Measurements from ENCODE around the gene ITCH. TPM values are rescaled to one million over a fixed set of nuclear protein-coding genes. Genes with fewer than 3 reads are reported as not detected.

ITCH gene
- total RNA-seq, 2 donors from 2014 or later: 45.4 to 89.2 TPM

GRCh38 chr20:34535301-34535840, 172.3 kb downstream of the ITCH start:
- H3K9me3 ChIP-seq: no peaks in the 10 kb centered on the region
- intact Hi-C loops (cut with DNase I): no loop called here
- TF ChIP-seq CTCF (IDR thresholded peaks at IDR 0.05) (no peak), POLR2AphosphoS5 (IDR thresholded peaks at IDR 0.05) (no peak), POLR2A (IDR thresholded peaks at IDR 0.05) (no peak)
- no peak overlapping the region for H3K4me3 ChIP-seq
- DNase-seq (ENCODE audit: low spot score): no peak
- no peak overlapping the region for H3K27ac ChIP-seq
- peaks cover 15 to 17% of the 10 kb centered on the region in 2 donors for H3K36me3 ChIP-seq
- H3K4me1 ChIP-seq (replicated peaks): peaks cover 9% of the 10 kb centered on the region
- no peaks in the 10 kb centered on the region for H3K27me3 ChIP-seq (replicated peaks; ENCODE audit: insufficient read depth)
- 91% methylated on average over 15 of the region's 15 CpGs for WGBS

GRCh38 chr20:34535857-34536256, 172.8 kb downstream of the ITCH start:
- Histone ChIP-seq H3K27ac (no peak overlapping the region), H3K27me3 (replicated peaks; ENCODE audit: insufficient read depth) (no peaks in the 10 kb centered on the region), H3K9me3 (no peaks in the 10 kb centered on the region), H3K36me3 (peaks cover 15 to 17% of the 10 kb centered on the region in 2 donors), H3K4me3 (no peak overlapping the region), H3K4me1 (replicated peaks) (peaks cover 9% of the 10 kb centered on the region)
- TF ChIP-seq CTCF (IDR thresholded peaks at IDR 0.05) (no peak), POLR2A (IDR thresholded peaks at IDR 0.05) (no peak), POLR2AphosphoS5 (IDR thresholded peaks at IDR 0.05) (no peak)
- intact Hi-C loops (cut with DNase I): no loop called here
- WGBS: 98% methylated on average over 2 of the region's 2 CpGs
- DNase-seq (ENCODE audit: low spot score): no peak

- H3K36me3 ChIP-seq: peaks cover 15 to 25% of the 10 kb centered on the region in 2 donors
- H3K9me3 ChIP-seq: no peaks in the 10 kb centered on the region
- no peak for DNase-seq (ENCODE audit: low spot score)
- TF ChIP-seq CTCF (IDR thresholded peaks at IDR 0.05) (peak in 2 of 4 experiments; percentile 29 to 35), POLR2A (IDR thresholded peaks at IDR 0.05) (no peak), POLR2AphosphoS5 (IDR thresholded peaks at IDR 0.05) (no peak)
- peaks cover 9% of the 10 kb centered on the region for H3K4me1 ChIP-seq (replicated peaks)
- H3K27ac ChIP-seq: no peak overlapping the region
- 66% methylated on average over 10 of the region's 10 CpGs for WGBS
- intact Hi-C loops (cut with DNase I): no loop called here
- no peaks in the 10 kb centered on the region for H3K27me3 ChIP-seq (replicated peaks; ENCODE audit: insufficient read depth)
- H3K4me3 ChIP-seq: no peak overlapping the region
Observed at GRCh38 chr20:34536798-34537394, 173.8 kb downstream of the ITCH start.

GRCh38 chr20:34537651-34538050, 174.6 kb downstream of the ITCH start:
- Histone ChIP-seq H3K27ac (no peak overlapping the region), H3K4me1 (replicated peaks) (peaks cover 7% of the 10 kb centered on the region), H3K4me3 (no peak overlapping the region), H3K27me3 (replicated peaks; ENCODE audit: insufficient read depth) (no peaks in the 10 kb centered on the region), H3K9me3 (no peaks in the 10 kb centered on the region), H3K36me3 (peaks cover 15 to 25% of the 10 kb centered on the region in 2 donors)
- 92% methylated on average over 8 of the region's 8 CpGs for WGBS
- TF ChIP-seq POLR2A (IDR thresholded peaks at IDR 0.05) (no peak), CTCF (IDR thresholded peaks at IDR 0.05) (no peak), POLR2AphosphoS5 (IDR thresholded peaks at IDR 0.05) (no peak)
- no peak for DNase-seq (ENCODE audit: low spot score)
- intact Hi-C loops (cut with DNase I): no loop called here

- 51% methylated on average over 5 of the region's 5 CpGs for WGBS
- DNase-seq (ENCODE audit: low spot score): no peak
- no peaks in the 10 kb centered on the region for H3K27me3 ChIP-seq (replicated peaks; ENCODE audit: insufficient read depth)
- no peak for TF ChIP-seq POLR2A (IDR thresholded peaks at IDR 0.05)
- TF ChIP-seq POLR2AphosphoS5 (IDR thresholded peaks at IDR 0.05): peak; percentile 5
- TF ChIP-seq CTCF (IDR thresholded peaks at IDR 0.05): peak in 3 of 4 experiments; percentile 57 to 62 (median 59)
- no peak overlapping the region for H3K27ac ChIP-seq
- intact Hi-C loops (cut with DNase I): no loop called here
- peaks cover 15 to 25% of the 10 kb centered on the region in 2 donors for H3K36me3 ChIP-seq
- no peaks in the 10 kb centered on the region for H3K9me3 ChIP-seq
- H3K4me3 ChIP-seq: no peak overlapping the region
- no peaks in the 10 kb centered on the region for H3K4me1 ChIP-seq (replicated peaks)
Observed at GRCh38 chr20:34538671-34539123, 175.6 kb downstream of the ITCH start.

Data from prostate gland (tissue), 2 donors.